Measurements from ENCODE around the gene KRT6C. TPM values are rescaled to one million over a fixed set of nuclear protein-coding genes. Genes with fewer than 3 reads are reported as not detected.

KRT6C gene
- total RNA-seq, 4 donors from 2014 or later: 23.9 TPM; not detected in 3

- peaks cover 0 to 16% (median 6%) of the 10 kb centered on the region in 4 donors for H3K4me1 ChIP-seq
- intact Hi-C loops (cut with DNase I; ENCODE audit: low total_unique reads) (no loop called here), in situ Hi-C loops (cut with MboI; ENCODE audit: low pct_ligation_motif_present in 1 of 4, low pct_unique_long_range_greater_than_20kb in 1 of 4, low sequenced_read_pairs in 3 of 4) (no loop called here)
- no peak overlapping the region for H3K27ac ChIP-seq
- no peaks in the 10 kb centered on the region for H3K27me3 ChIP-seq
- 43 to 44% methylated on average over 4 to 9 of the region's 9 CpGs for WGBS, 2 donors (ENCODE audit: low coverage in 1 of 2)
- no peak for TF ChIP-seq POLR2A (IDR thresholded peaks at IDR 0.05)
- no peak for DNase-seq
- no peaks in the 10 kb centered on the region for H3K9me3 ChIP-seq
- H3K4me3 ChIP-seq: no peak overlapping the region
- no peaks in the 10 kb centered on the region for H3K36me3 ChIP-seq
These were observed 37.4 kb downstream of the KRT6C start for GRCh38 chr12:52436000-52436827.

- WGBS, 2 donors (ENCODE audit: low coverage in 1 of 2): 90 to 100% methylated on average over 6 of the region's 6 CpGs
These were observed 38.0 kb downstream of the KRT6C start for GRCh38 chr12:52435659-52435999.

DNA sequence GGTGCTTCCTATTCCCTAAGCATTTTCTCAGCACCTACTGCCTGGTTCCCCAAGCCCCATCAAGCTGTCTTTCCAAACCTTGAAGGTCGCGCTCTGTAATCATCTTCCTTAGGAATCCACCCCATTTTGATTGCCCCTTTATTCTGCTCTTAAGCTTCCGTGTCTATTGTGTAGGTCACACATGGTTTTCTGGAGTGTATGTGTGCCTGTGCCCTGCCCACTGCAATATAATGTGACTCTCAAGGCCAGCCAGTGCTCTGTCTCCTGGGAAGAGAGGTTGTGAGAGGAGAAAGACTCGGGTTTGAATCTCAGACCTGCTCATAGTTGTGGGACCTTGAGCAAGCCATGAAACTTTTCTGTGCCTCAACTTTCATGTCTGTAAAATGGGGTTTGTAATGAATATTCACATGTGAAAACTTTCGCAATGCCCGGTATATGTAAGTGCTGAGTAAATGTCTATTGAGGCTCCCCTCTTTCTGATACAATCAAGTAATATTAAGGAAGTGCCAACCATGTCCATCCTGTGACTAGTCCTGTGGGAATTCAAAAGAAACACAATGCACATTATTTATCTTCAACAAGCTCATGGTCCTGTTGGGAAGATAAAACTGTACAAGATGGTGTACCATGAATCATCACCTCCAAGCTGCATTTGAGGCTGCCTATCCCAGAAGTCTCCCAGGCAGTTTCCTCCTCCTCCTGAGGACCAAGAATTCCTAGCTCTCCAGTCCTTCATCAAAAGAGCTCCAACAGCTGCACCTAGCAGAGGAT is 38.7 kb downstream of the KRT6C start:
- Histone ChIP-seq H3K9me3 (no peaks in the 10 kb centered on the region), H3K27ac (no peak overlapping the region), H3K36me3 (no peaks in the 10 kb centered on the region), H3K4me3 (no peak overlapping the region), H3K4me1 (peaks cover 0 to 16% (median 6%) of the 10 kb centered on the region in 4 donors), H3K27me3 (no peaks in the 10 kb centered on the region)
- TF ChIP-seq, protein P1, sequence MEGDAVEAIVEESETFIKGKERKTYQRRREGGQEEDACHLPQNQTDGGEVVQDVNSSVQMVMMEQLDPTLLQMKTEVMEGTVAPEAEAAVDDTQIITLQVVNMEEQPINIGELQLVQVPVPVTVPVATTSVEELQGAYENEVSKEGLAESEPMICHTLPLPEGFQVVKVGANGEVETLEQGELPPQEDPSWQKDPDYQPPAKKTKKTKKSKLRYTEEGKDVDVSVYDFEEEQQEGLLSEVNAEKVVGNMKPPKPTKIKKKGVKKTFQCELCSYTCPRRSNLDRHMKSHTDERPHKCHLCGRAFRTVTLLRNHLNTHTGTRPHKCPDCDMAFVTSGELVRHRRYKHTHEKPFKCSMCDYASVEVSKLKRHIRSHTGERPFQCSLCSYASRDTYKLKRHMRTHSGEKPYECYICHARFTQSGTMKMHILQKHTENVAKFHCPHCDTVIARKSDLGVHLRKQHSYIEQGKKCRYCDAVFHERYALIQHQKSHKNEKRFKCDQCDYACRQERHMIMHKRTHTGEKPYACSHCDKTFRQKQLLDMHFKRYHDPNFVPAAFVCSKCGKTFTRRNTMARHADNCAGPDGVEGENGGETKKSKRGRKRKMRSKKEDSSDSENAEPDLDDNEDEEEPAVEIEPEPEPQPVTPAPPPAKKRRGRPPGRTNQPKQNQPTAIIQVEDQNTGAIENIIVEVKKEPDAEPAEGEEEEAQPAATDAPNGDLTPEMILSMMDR (IDR thresholded peaks at IDR 0.05): no peak
- TF ChIP-seq POLR2A (IDR thresholded peaks at IDR 0.05) (no peak), EP300 (IDR thresholded peaks at IDR 0.05; ENCODE audit: low read depth) (no peak), POLR2AphosphoS5 (IDR thresholded peaks at IDR 0.05) (no peak)
- in situ Hi-C loops (cut with MboI; ENCODE audit: low pct_ligation_motif_present in 1 of 4, low pct_unique_long_range_greater_than_20kb in 1 of 4, low sequenced_read_pairs in 3 of 4) (no loop called here), intact Hi-C loops (cut with DNase I; ENCODE audit: low total_unique reads) (no loop called here)
- DNase-seq: no peak
- WGBS, 2 donors (ENCODE audit: low coverage in 1 of 2): 66 to 67% methylated on average over 6 of the region's 6 CpGs

More at GRCh38 chr12:52435659-52435999, 38.0 kb downstream of the KRT6C start:
- in situ Hi-C loops (cut with MboI; ENCODE audit: low pct_ligation_motif_present in 1 of 4, low pct_unique_long_range_greater_than_20kb in 1 of 4, low sequenced_read_pairs in 3 of 4) (no loop called here), intact Hi-C loops (cut with DNase I; ENCODE audit: low total_unique reads) (no loop called here)
- Histone ChIP-seq H3K27ac (no peak overlapping the region), H3K36me3 (no peaks in the 10 kb centered on the region), H3K4me3 (no peak overlapping the region), H3K27me3 (no peaks in the 10 kb centered on the region), H3K4me1 (peaks cover 0 to 16% (median 6%) of the 10 kb centered on the region in 4 donors), H3K9me3 (no peaks in the 10 kb centered on the region)
- DNase-seq: no peak
- no peak for TF ChIP-seq POLR2A (IDR thresholded peaks at IDR 0.05)
- no peak for TF ChIP-seq POLR2AphosphoS5 (IDR thresholded peaks at IDR 0.05)
- TF ChIP-seq, protein P1 (IDR thresholded peaks at IDR 0.05): no peak
- no peak for TF ChIP-seq EP300 (IDR thresholded peaks at IDR 0.05; ENCODE audit: low read depth)

DNA sequence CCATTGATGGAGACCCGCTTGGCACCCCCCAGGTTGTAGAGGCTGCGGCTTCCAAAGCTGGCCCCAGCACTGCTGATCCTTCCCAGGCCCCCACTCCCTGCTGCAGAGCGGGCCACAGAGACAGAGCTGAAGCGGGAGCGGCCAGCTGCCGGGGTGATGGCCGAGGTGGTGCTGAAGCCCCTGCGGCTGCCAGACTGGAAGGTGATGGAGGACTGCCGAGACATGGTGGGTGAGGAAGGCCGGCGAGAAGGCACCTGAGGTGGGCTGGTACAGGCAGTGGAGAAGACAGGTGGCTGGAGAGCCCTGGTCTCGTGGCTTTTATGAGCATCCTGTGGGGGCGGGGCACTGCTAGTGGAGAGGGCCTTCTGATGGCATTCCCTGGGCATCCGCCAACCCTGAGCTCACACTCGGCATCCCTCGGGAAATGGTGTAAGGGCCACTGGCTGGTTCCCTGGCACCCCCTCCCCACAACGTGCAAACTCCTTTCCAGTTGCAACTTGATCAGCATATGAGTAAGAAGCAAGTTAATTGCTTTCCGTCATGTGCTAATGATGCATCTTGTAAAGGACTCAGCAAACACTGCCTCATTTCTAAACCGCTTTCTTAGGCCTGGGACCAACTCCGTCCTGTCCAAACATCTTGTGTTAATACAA is 39.4 kb downstream of the KRT6C start, which contains the start of gene KRT75:
KRT75 (minus strand) TSS at position 291 of the 653 bp plus-strand sequence; CDS start at position 224, 67 bp downstream.
- no peaks in the 10 kb centered on the region for H3K9me3 ChIP-seq
- in situ Hi-C loops (cut with MboI; ENCODE audit: low pct_ligation_motif_present in 1 of 4, low pct_unique_long_range_greater_than_20kb in 1 of 4, low sequenced_read_pairs in 3 of 4) (no loop called here), intact Hi-C loops (cut with DNase I; ENCODE audit: low total_unique reads) (no loop called here)
- no peak within 1 kb of the TSS for H3K27ac ChIP-seq
- no peak for TF ChIP-seq POLR2AphosphoS5 (IDR thresholded peaks at IDR 0.05)
- no peak for TF ChIP-seq EP300 (IDR thresholded peaks at IDR 0.05; ENCODE audit: low read depth)
- TF ChIP-seq, protein P1 (IDR thresholded peaks at IDR 0.05): no peak
- no peak for TF ChIP-seq POLR2A (IDR thresholded peaks at IDR 0.05)
- 68% methylated on average over 20 of the region's 20 CpGs; no CpG with 5 or more reads in 1 of the 2 donors for WGBS, 2 donors (ENCODE audit: low coverage in 1 of 2)
- no peak for DNase-seq
- no peaks in the 10 kb centered on the region for H3K27me3 ChIP-seq
- no peaks in the 10 kb centered on the region for H3K36me3 ChIP-seq
- no peak within 1 kb of the TSS for H3K4me3 ChIP-seq
- H3K4me1 ChIP-seq: peaks cover 0 to 16% (median 6%) of the 10 kb centered on the region in 4 donors

Data from transverse colon (tissue), 4 donors.